OCI-LY3 (cell line): ENCODE data around the gene RAD23A.
"Not testable (repeated sequence)": the region's sequence is repeated elsewhere in the genome, so short reads cannot be mapped to it uniquely, and the experiment has no call there.

Experiments
- H2AFZ ChIP-seq: fragments of 200-600, 300-600 bp; shearing (Covaris generic); 2 replicates; pipeline ENCODE4 v1.6.0; 2014; ENCODE audit warnings: antibody characterized with exemption, low read depth, low read length
- H3K27ac ChIP-seq: fragments of 200-600, 300-600 bp; sonication (generic); 2 replicates; pipeline ENCODE4 v1.5.1; 2014; ENCODE audit warnings: mild to moderate bottlenecking, low read length, moderate library complexity, mixed read lengths
- H3K27me3 ChIP-seq: fragments of 200-600, 300-600 bp; sonication (generic); 2 replicates; pipeline ENCODE4 v1.6.1; 2014; ENCODE audit warnings: low read depth, low read length, mixed read lengths
- H3K36me3 ChIP-seq: fragments of 200-600, 300-600 bp; sonication (generic); replicated peaks from 2 replicates; pipeline ENCODE3; 2014; ENCODE audit warnings: low read depth, low read length, mixed read lengths
- H3K4me1 ChIP-seq: fragments of 300-600, 200-600 bp; sonication (generic); 2 replicates; pipeline ENCODE4 v1.6.1; 2014; ENCODE audit warnings: low read length, mixed read lengths
- H3K4me2 ChIP-seq: fragments of 200-600, 300-600 bp; sonication (generic); 2 replicates; pipeline ENCODE4 v1.6.1; 2014; ENCODE audit warnings: low read length, mixed read lengths
- H3K4me3 ChIP-seq: fragments of 300-600, 200-600 bp; sonication (generic); 2 replicates; pipeline ENCODE4 v1.5.1; 2014; ENCODE audit warnings: antibody characterized with exemption, mild to moderate bottlenecking, low read length, moderate library complexity
- H3K79me2 ChIP-seq: fragments of 300-600, 200-600 bp; shearing (Covaris generic); 2 replicates; pipeline ENCODE4 v1.6.1; 2014; ENCODE audit warnings: mild to moderate bottlenecking, low read length, mixed read lengths
- H3K9ac ChIP-seq: fragments of 300-600, 200-600 bp; shearing (Covaris generic); 2 replicates; pipeline ENCODE4 v1.6.0; 2014; ENCODE audit warnings: mild to moderate bottlenecking, low read length, moderate library complexity
- H3K9me3 ChIP-seq: fragments of 200-600, 300-600 bp; shearing (Covaris generic); 2 replicates; pipeline ENCODE4 v1.6.1; 2014; ENCODE audit warnings: low read length, mixed read lengths; ENCODE audit not compliant: insufficient read depth
- H4K20me1 ChIP-seq: fragments of 200-600, 300-600 bp; sonication (generic); 2 replicates; pipeline ENCODE4 v1.6.1; 2016; ENCODE audit warnings: low read length, mixed read lengths; ENCODE audit not compliant: insufficient read depth
- EZH2phosphoT487 ChIP-seq: fragments of 200-600 bp; shearing (Covaris generic); IDR thresholded peaks from 2 replicates; pipeline ENCODE4 v1.6.1; 2018; ENCODE audit warnings: antibody characterized with exemption, mixed run types, low read depth
- TF ChIP-seq, protein P1 (sequence below): fragments of 200-600, 300-600 bp; sonication (generic); IDR thresholded peaks from 2 replicates; pipeline ENCODE4 v1.5.1; 2014; ENCODE audit warnings: antibody characterized with exemption, low read length, low read depth

The RAD23A gene

DNA sequence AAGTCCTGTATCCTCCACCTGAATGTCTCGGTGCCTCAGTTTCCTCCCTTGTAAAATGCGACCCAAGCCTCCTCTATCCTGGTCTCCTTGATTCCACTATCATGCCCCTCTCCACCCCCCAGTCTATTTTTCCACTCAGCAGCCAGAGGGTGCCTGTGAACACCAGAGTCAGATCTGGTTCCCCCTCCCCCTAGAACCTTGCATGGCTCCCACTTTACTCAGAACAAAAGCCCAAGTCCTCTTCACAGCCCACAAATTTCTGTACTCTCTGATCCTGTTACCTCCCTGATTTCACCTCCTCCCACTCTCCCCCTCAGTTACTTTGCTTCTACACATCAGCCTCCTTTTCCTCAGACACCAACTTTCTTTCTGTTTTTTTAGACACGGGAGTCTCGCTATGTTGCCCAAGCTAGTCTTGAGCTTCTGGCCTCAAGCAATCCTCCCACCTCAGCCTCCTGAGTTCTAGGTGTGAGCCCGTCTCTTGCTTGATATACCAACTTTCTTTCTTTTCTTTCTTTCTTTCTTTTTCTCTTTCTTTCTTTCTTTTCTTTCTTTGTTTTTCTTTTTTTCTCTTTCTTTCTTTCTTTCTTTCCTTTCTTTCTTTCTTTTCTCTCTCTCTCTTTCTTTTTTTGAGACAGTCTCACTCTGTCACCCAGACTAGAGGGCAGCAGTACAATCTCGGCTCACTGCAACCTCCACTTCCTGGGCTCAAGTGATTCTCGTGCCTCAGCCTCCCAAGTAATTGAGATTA, 24.6 kb downstream of the RAD23A start:
- H4K20me1 ChIP-seq: no peaks in the 10 kb centered on the region
- H3K9me3 ChIP-seq: no peaks in the 10 kb centered on the region
- H2AFZ ChIP-seq: no peak overlapping the region
- H3K27me3 ChIP-seq: peaks cover 6% of the 10 kb centered on the region; the same call in 1 of the 2 replicates
- no peaks in the 10 kb centered on the region for H3K36me3 ChIP-seq
- H3K4me3 ChIP-seq: no peak overlapping the region
- no peak overlapping the region for H3K4me2 ChIP-seq
- TF ChIP-seq, protein P1, sequence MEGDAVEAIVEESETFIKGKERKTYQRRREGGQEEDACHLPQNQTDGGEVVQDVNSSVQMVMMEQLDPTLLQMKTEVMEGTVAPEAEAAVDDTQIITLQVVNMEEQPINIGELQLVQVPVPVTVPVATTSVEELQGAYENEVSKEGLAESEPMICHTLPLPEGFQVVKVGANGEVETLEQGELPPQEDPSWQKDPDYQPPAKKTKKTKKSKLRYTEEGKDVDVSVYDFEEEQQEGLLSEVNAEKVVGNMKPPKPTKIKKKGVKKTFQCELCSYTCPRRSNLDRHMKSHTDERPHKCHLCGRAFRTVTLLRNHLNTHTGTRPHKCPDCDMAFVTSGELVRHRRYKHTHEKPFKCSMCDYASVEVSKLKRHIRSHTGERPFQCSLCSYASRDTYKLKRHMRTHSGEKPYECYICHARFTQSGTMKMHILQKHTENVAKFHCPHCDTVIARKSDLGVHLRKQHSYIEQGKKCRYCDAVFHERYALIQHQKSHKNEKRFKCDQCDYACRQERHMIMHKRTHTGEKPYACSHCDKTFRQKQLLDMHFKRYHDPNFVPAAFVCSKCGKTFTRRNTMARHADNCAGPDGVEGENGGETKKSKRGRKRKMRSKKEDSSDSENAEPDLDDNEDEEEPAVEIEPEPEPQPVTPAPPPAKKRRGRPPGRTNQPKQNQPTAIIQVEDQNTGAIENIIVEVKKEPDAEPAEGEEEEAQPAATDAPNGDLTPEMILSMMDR: no peak
- TF ChIP-seq EZH2phosphoT487: no peak
- no peaks in the 10 kb centered on the region for H3K79me2 ChIP-seq
- no peak overlapping the region for H3K27ac ChIP-seq
- H3K4me1 ChIP-seq: peaks cover 15% of the 10 kb centered on the region
- no peak overlapping the region for H3K9ac ChIP-seq

DNA sequence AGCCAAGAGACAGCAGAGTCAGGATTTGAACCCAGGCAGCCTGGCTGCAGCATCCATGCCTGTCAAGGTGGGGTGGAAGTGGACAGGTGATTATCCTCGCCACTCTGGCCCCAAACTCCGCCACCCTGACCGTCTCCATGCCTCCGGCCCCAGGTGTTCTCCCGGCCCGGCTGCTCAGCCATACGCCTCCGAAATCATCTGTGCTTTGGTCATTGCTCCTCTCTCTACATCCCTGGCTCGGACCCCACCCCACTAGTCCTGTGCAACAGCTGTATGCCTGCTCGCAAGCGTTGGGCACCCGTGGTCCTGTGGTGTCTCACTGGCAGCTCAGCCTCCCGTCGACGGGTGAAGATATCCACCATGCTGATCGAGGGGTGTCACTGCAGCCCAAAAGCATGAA, 27.6 kb downstream of the RAD23A start:
- Histone ChIP-seq H2AFZ (no peak overlapping the region), H3K36me3 (no peaks in the 10 kb centered on the region), H3K9ac (no peak overlapping the region), H3K9me3 (no peaks in the 10 kb centered on the region), H3K27me3 (peaks cover 6% of the 10 kb centered on the region; the same call in 1 of the 2 replicates), H3K27ac (no peak overlapping the region), H4K20me1 (no peaks in the 10 kb centered on the region), H3K4me1 (peaks cover 15% of the 10 kb centered on the region), H3K4me3 (no peak overlapping the region), H3K79me2 (no peaks in the 10 kb centered on the region), H3K4me2 (no peak overlapping the region)
- TF ChIP-seq EZH2phosphoT487: no peak
- TF ChIP-seq, protein P1: no peak

DNA sequence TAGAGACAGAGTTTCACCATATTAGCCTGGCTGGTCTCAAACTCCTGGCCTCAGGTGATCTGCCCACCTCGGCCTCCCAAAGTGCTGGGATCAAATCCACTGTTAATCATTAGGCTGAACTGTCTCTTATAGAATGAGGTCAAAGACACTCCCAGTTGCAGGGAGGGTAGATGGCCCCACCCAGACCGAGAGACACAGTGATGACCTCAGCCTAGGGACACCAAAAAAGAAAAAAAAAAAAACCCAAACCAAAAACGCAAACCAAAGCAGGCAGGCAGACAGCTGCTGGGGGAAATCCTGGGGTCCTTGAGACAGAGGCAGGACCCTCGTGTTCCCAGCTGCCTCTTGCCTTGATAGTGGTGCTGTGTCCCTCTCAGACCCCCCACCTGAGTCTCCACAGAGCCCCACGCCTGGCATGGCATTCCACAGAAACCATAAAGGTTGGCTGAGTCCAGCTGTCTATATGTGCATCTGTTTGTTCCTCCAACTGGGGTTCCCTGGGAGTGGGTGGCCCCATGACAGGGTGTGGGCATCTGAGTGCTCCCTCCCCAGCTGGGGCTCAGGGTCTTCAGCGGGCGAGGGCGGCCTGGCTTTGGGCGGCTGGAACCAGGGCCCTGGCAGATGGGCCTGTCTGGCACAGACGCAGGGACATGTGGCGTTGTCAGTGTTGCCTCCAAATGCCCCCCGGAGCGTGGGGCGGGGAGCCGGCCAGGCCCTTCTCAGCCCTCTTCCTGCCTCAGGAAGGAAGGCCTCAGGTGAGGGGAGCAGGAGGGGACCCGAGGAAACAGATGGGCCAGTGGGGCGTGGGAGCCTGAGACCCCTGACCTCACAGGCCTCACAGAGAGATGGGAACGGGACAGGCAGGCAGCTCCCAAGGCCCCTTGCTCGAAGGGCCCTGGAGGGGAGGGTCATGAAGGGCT, 28.9 kb downstream of the RAD23A start:
- peaks cover 15% of the 10 kb centered on the region for H3K4me1 ChIP-seq
- no peak overlapping the region for H3K4me3 ChIP-seq
- H3K4me2 ChIP-seq: peak overlapping the region; percentile 41
- H3K9ac ChIP-seq: no peak overlapping the region; the same call in 1 of the 2 replicates
- no peaks in the 10 kb centered on the region for H3K9me3 ChIP-seq
- H3K36me3 ChIP-seq: no peaks in the 10 kb centered on the region
- no peaks in the 10 kb centered on the region for H3K79me2 ChIP-seq
- H4K20me1 ChIP-seq: no peaks in the 10 kb centered on the region
- TF ChIP-seq, protein P1: no peak
- TF ChIP-seq EZH2phosphoT487: no peak
- peak overlapping the region; percentile 43; the same call in 1 of the 2 replicates for H2AFZ ChIP-seq
- peaks cover 6% of the 10 kb centered on the region; the same call in 1 of the 2 replicates for H3K27me3 ChIP-seq
- H3K27ac ChIP-seq: no peak overlapping the region

DNA sequence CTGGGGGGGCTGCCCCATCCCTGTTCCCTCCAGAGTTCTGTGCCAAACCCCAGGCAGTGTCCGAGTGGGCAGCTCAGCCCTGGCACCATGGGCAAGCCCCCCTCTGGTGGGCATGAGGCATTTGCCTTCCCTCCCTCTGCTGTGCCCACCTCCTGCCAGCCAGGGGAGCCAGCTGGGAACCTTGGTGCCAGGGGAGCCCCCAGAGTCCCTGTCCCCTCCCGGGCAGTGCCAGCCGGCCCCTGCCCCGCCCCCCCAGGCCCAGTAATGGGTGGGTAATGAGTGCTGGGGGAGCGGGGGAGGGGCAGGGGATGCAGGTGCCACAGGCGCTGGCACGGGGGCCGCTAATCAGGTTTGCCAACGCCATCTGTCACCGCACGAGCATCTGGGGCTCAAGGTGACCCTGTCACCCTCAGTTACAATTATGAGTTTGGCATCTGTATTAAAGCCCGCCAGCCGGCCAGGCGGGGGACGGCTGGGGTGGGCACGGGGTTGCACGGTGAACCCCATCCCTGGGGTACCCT, 29.6 kb downstream of the RAD23A start:
- H3K79me2 ChIP-seq: no peaks in the 10 kb centered on the region
- no peak overlapping the region for H3K27ac ChIP-seq
- TF ChIP-seq, protein P1: no peak
- no peak for TF ChIP-seq EZH2phosphoT487
- H2AFZ ChIP-seq: 0 out of 2 replicates have a peak overlapping the region, but pooled peaks have one; percentile 43
- H4K20me1 ChIP-seq: no peaks in the 10 kb centered on the region
- peaks cover 6% of the 10 kb centered on the region; the same call in 1 of the 2 replicates for H3K27me3 ChIP-seq
- H3K9ac ChIP-seq: no peak overlapping the region
- no peak overlapping the region for H3K4me3 ChIP-seq
- peaks cover 15% of the 10 kb centered on the region for H3K4me1 ChIP-seq
- H3K36me3 ChIP-seq: no peaks in the 10 kb centered on the region
- H3K9me3 ChIP-seq: no peaks in the 10 kb centered on the region
- no peak overlapping the region for H3K4me2 ChIP-seq

DNA sequence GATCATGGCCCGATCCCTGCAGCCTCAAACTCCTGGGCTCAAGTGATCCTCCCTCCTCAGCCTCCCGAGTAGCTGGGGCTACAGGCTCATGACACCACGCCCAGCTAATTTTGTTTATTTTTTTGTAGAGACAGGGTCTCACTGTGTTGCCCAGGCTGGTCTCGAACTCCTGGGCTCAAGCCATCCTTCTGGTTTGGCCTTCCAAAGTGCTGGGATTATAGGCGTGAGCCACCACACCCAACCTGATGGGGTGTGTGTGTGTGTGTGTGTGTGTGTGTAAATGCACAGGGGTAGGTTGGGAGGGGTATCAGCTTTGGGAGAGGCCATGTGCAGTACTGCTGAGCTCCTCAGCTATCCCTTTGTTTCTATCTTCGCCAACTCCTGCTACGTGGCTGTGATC, 30.4 kb downstream of the RAD23A start:
- H2AFZ ChIP-seq, H4K20me1 ChIP-seq, H3K4me3 ChIP-seq, H3K36me3 ChIP-seq, H3K9me3 ChIP-seq, H3K9ac ChIP-seq, H3K27me3 ChIP-seq, H3K4me2 ChIP-seq, H3K79me2 ChIP-seq, H3K27ac ChIP-seq: not testable (repeated sequence)
- H3K4me1 ChIP-seq: peaks cover 15% of the 10 kb centered on the region
